GM13977 (cell line): ENCODE data around the gene SARDH.

Source experiments
- DNase-seq: peaks from one replicate; pipeline ENCODE4 v3.0.0; 2012; ENCODE audit warnings: low spot score
- CTCF ChIP-seq: IDR thresholded peaks from 2 replicates; pipeline ENCODE4 v1.5.1; 2012; ENCODE audit warnings: mild to moderate bottlenecking, control low read depth; ENCODE audit not compliant: insufficient read depth; ENCODE audit errors: extremely low read depth, missing control alignments
- in situ Hi-C: fragments of 300-500 bp; cut with MboI; formaldehyde crosslinking; loops from one replicate; pipeline ENCODE4 v1.12.0; 2022; ENCODE audit warnings: low sequenced_read_pairs, low pct_unique_long_range_greater_than_20kb, mixed read lengths, inconsistent platforms; ENCODE audit not compliant: unreplicated experiment

Gene SARDH

GRCh38 chr9:133645021-133645765 lies 93.0 kb downstream of the SARDH start:
- TF ChIP-seq CTCF, result no peak
- in situ Hi-C loops, result no loop called here
- DNase-seq, result no peak

DNA sequence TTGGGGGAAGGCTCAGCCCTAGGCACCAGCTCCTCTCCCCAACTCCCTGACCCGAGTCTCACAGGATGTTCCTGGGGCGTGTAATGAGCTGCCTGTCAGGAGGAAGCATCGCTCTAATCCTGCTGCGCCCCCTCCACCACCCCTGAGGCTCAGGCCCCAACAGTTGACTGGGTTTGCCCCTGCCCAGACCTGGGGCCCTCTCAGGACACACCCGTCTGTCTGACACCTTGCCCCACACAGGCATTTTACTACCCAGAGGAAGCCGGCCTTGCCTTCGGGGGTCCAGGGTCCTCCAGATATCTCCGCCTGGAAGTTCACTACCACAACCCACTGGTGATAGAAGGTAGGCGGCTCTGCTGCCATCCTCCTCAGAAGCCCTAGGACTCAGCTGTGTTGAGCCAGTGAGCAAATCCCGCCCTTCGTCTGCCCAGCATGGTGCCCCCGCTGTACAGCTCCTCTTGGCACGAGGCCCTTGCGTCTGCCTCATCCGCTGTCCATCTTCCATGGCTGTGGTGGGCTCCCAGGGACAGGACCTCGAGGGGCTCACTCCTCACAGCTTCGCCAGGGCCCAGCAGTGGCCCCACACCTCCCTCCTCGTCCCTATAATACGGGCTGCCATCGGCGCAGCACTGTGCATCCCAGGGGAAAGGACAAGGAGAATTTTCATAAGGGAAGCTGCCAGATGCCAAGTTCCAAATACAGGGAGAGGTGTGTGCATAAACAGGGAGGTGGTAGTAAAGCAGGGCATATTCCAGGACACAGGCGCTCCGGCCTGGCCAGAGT lies 94.0 kb downstream of the SARDH start:
- no peak for DNase-seq
- in situ Hi-C loops, result no loop called here
- TF ChIP-seq CTCF, result no peak

DNA sequence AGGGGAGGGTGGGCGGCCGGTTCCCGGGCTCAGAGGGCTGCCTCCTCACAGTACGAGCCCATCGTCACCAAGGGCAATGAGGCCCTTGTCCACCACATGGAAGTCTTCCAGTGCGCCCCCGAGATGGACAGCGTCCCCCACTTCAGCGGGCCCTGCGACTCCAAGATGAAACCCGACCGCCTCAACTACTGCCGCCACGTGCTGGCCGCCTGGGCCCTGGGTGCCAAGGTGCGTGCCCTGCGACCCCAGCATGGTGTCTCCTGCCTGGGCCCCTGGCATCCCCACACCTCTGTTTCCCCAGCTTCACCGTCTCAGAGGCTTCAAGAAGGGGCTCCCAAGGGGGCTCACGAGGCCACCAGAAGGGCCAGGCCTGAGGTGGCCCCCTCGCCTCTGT lies 94.8 kb downstream of the SARDH start:
- no peak for TF ChIP-seq CTCF
- DNase-seq, result no peak
- in situ Hi-C loops, result no loop called here

- TF ChIP-seq CTCF, result no peak
- DNase-seq, result no peak
- in situ Hi-C loops, result no loop called here
These were observed 95.3 kb downstream of the SARDH start for GRCh38 chr9:133642708-133643361.

GRCh38 chr9:133641861-133642595 lies 96.1 kb downstream of the SARDH start:
- DNase-seq, result no peak
- in situ Hi-C loops, result no loop called here
- TF ChIP-seq CTCF, result no peak

DNA sequence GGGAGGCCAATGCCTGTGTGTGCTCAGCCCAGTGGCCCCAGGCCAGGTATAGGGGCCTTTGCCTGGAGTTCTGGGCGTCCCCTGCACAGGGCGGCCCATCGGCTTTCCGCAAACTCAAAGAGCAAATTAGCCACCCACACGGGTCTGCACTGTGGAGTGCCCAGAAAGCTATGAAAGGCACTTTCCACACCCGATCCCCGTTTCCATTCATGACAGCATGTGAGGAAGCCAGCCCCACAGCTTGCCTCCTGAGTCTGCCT lies 96.8 kb downstream of the SARDH start:
- no peak for DNase-seq
- in situ Hi-C loops, result no loop called here
- no peak for TF ChIP-seq CTCF
